Peyer's patch (tissue), 4 donors: ENCODE data around the gene DAPK1. TPM values are rescaled to one million over a fixed set of nuclear protein-coding genes. Genes with fewer than 3 reads are reported as not detected.

Experiments
- DNase-seq, 3 donors: peaks; one replicate each; pipeline ENCODE4 v3.0.0-alpha.2; 2017 to 2019
- H3K27ac ChIP-seq, 4 donors: fragments of 200-600 bp; sonication (generic); one replicate each; pipeline ENCODE4 v1.5.1; 2016 to 2019
- H3K27me3 ChIP-seq, 2 donors: fragments of 200-600 bp; sonication (generic); one replicate each; pipeline ENCODE4 v1.5.1; 2019
- H3K36me3 ChIP-seq, 3 donors: fragments of 200-600 bp; sonication (generic); one replicate each; pipeline ENCODE4 v1.5.1; 2016 to 2019
- H3K4me1 ChIP-seq, 4 donors: fragments of 200-600 bp; sonication (generic); one replicate each; pipeline ENCODE4 v1.5.1; 2016 to 2019
- H3K4me3 ChIP-seq, 4 donors: fragments of 200-600 bp; sonication (generic); 1 replicate in 3 of 4; 2 replicates in 1 of 4; pipeline ENCODE4 v1.5.1; 2016 to 2019; ENCODE audit warnings: mild to moderate bottlenecking in 1 of 4
- H3K9me3 ChIP-seq, 4 donors: fragments of 200-600 bp; sonication (generic); one replicate each; pipeline ENCODE4 v1.5.1; 2016 to 2019; ENCODE audit warnings: mild to moderate bottlenecking in 1 of 4
- CTCF ChIP-seq, 6 experiments: fragments of 450-650 bp in 4 of 6; fragments of 200-600 bp in 2 of 6; sonication (generic) in 1 of 6; IDR thresholded peaks; one replicate each; pipeline ENCODE4 v1.5.1; 2017 to 2019; ENCODE audit warnings: antibody characterized with exemption in 6 of 6, mild to moderate bottlenecking in 3 of 6, moderate library complexity in 1 of 6
- POLR2A ChIP-seq, 2 donors: fragments of 450-650 bp; IDR thresholded peaks; one replicate each; pipeline ENCODE4 v1.5.1; 2017; ENCODE audit warnings: antibody characterized with exemption in 2 of 2, mild to moderate bottlenecking in 2 of 2, moderate library complexity in 2 of 2
- total RNA-seq, 4 donors: library from RNA; depleted of rRNA; stranded (reverse); fragments of >200 nt; gene quantifications; one replicate each; pipeline ENCODE4 v1.1.0, GENCODE V29; 2016

Gene DAPK1
- total RNA-seq, 4 donors from 2014 or later: 45.4 to 96.4 (median 77.2) TPM

GRCh38 chr9:87720173-87720572 lies 222.5 kb downstream of the DAPK1 start:
- TF ChIP-seq CTCF (IDR thresholded peaks at IDR 0.05) (no peak), POLR2A (IDR thresholded peaks at IDR 0.05) (no peak)
- Histone ChIP-seq H3K4me3 (no peak overlapping the region), H3K36me3 (no peaks in the 10 kb centered on the region), H3K9me3 (no peaks in the 10 kb centered on the region), H3K4me1 (no peaks in the 10 kb centered on the region), H3K27ac (no peak overlapping the region), H3K27me3 (no peaks in the 10 kb centered on the region)
- no peak for DNase-seq

- TF ChIP-seq POLR2A (IDR thresholded peaks at IDR 0.05): no peak
- no peak for TF ChIP-seq CTCF (IDR thresholded peaks at IDR 0.05)
- no peaks in the 10 kb centered on the region for H3K27me3 ChIP-seq
- H3K9me3 ChIP-seq: no peaks in the 10 kb centered on the region
- no peak overlapping the region for H3K4me3 ChIP-seq
- peaks cover 0 to 12% (median 0%) of the 10 kb centered on the region in 4 donors for H3K4me1 ChIP-seq
- no peaks in the 10 kb centered on the region for H3K36me3 ChIP-seq
- no peak for DNase-seq
- peak overlapping the region in 1 of 4 donors; percentile 2 for H3K27ac ChIP-seq
These were observed 224.9 kb downstream of the DAPK1 start for GRCh38 chr9:87722393-87723088.

- Histone ChIP-seq H3K27me3 (no peaks in the 10 kb centered on the region), H3K36me3 (peaks cover 0 to 6% (median 0%) of the 10 kb centered on the region in 3 donors), H3K9me3 (no peaks in the 10 kb centered on the region), H3K4me1 (peaks cover 0 to 18% (median 0%) of the 10 kb centered on the region in 4 donors), H3K27ac (peak overlapping the region; percentile 62 to 93 (median 82)), H3K4me3 (peak overlapping the region; percentile 36 to 74 (median 58))
- TF ChIP-seq POLR2A (IDR thresholded peaks at IDR 0.05) (no peak), CTCF (IDR thresholded peaks at IDR 0.05) (no peak)
- DNase-seq: no peak
These were observed 227.8 kb downstream of the DAPK1 start for GRCh38 chr9:87725356-87725899.

GRCh38 chr9:87725900-87726709 lies 228.4 kb downstream of the DAPK1 start, which contains the start of gene CTSL:
CTSL (plus strand) TSS chr9:87726119; CDS start chr9:87727604, 1,485 bp downstream.
- Histone ChIP-seq H3K27me3 (no peaks in the 10 kb centered on the region), H3K27ac (peak within 1 kb of the TSS; percentile 62 to 93 (median 82)), H3K4me3 (peak within 1 kb of the TSS; percentile 36 to 74 (median 58)), H3K4me1 (peaks cover 0 to 18% (median 0%) of the 10 kb centered on the region in 4 donors), H3K9me3 (no peaks in the 10 kb centered on the region), H3K36me3 (peaks cover 0 to 12% (median 0%) of the 10 kb centered on the region in 3 donors)
- DNase-seq: peak; percentile 53 to 91 (median 84)
- TF ChIP-seq CTCF (IDR thresholded peaks at IDR 0.05) (peak in 3 of 6 experiments; percentile 30 to 40 (median 32)), POLR2A (IDR thresholded peaks at IDR 0.05) (peak in 1 of 2 donors; percentile 59)

- Histone ChIP-seq H3K27ac (no peak overlapping the region), H3K36me3 (peaks cover 0 to 13% (median 0%) of the 10 kb centered on the region in 3 donors), H3K4me1 (peaks cover 0 to 18% (median 0%) of the 10 kb centered on the region in 4 donors), H3K27me3 (no peaks in the 10 kb centered on the region), H3K4me3 (no peak overlapping the region), H3K9me3 (no peaks in the 10 kb centered on the region)
- TF ChIP-seq CTCF (IDR thresholded peaks at IDR 0.05): no peak
- TF ChIP-seq POLR2A (IDR thresholded peaks at IDR 0.05): no peak
- no peak for DNase-seq
These were observed 231.6 kb downstream of the DAPK1 start for GRCh38 chr9:87729246-87729645.
